Dermis blood vessel endothelial cell (primary cell): ENCODE results near the gene DNAH1. TPM values are rescaled to one million over a fixed set of nuclear protein-coding genes. Genes with fewer than 3 reads are reported as not detected.

Source experiments
- total RNA-seq: library from RNA; depleted of rRNA; stranded (reverse); fragments of >200 nt; gene quantifications from 2 replicates; pipeline ENCODE4 v1.2.3, GENCODE V29; 2014

Gene DNAH1
- total RNA-seq, 1 donor from 2014 or later: 5.6 TPM

Other genes with a start within 250 kb of the DNAH1 start
- gene POC1A, start 161.9 kb upstream of the DNAH1 start, total RNA-seq: 3.7 and 17.6 TPM in 2 replicates
- 41.0 and 51.7 TPM in 2 replicates for gene ALAS1, start 118.2 kb upstream of the DNAH1 start, total RNA-seq
- gene TLR9, start 90.7 kb upstream of the DNAH1 start, total RNA-seq: under 0.01 TPM in 1 of 2 replicates, not detected in the other
- gene TWF2, start 77.2 kb upstream of the DNAH1 start, total RNA-seq: 144 and 147 TPM in 2 replicates
- gene PPM1M, start 70.6 kb upstream of the DNAH1 start, total RNA-seq: 20.6 and 25.0 TPM in 2 replicates
- gene WDR82, start 37.7 kb upstream of the DNAH1 start, total RNA-seq: 81.3 and 111 TPM in 2 replicates
- 22.3 and 22.9 TPM in 2 replicates for gene GLYCTK, start 28.5 kb upstream of the DNAH1 start, total RNA-seq
- gene BAP1, start 93.7 kb downstream of the DNAH1 start, total RNA-seq: 72.7 and 92.1 TPM in 2 replicates
- 2.9 and 4.4 TPM in 2 replicates for gene PHF7, start 94.3 kb downstream of the DNAH1 start, total RNA-seq
- gene SEMA3G, start 128.8 kb downstream of the DNAH1 start, total RNA-seq: 30.5 and 30.9 TPM in 2 replicates
- not detected in 2 replicates for gene TNNC1, start 137.7 kb downstream of the DNAH1 start, total RNA-seq
- gene NISCH, start 139.3 kb downstream of the DNAH1 start, total RNA-seq: 72.8 and 106 TPM in 2 replicates
- gene STAB1, start 179.0 kb downstream of the DNAH1 start, total RNA-seq: 462 and 464 TPM in 2 replicates
- gene NT5DC2, start 217.5 kb downstream of the DNAH1 start, total RNA-seq: 32.2 and 81.1 TPM in 2 replicates
- 1.7 and 2.7 TPM in 2 replicates for gene UQCC5, start 220.3 kb downstream of the DNAH1 start, total RNA-seq